Lower lobe of right lung (tissue), 2 donors: ENCODE measurements around the gene RADIL. TPM values are rescaled to one million over a fixed set of nuclear protein-coding genes. Genes with fewer than 3 reads are reported as not detected.

Experiments
- ATAC-seq, 2 donors: fragments of 200-7000 bp; cut with Tn5 transposase; one replicate each; pipeline ENCODE4 v1.9.1; 2020 to 2022; ENCODE audit warnings: mild to moderate bottlenecking in 2 of 2, moderate library complexity in 2 of 2
- DNase-seq: peaks from one replicate; pipeline ENCODE4 v3.0.0-alpha.2; 2020
- H3K27ac ChIP-seq: fragments of 200-600 bp; one replicate; pipeline ENCODE4 v1.8.0; 2022
- H3K27me3 ChIP-seq: fragments of 200-600 bp; one replicate; pipeline ENCODE4 v1.8.0; 2022; ENCODE audit warnings: low read depth
- H3K36me3 ChIP-seq: fragments of 200-600 bp; one replicate; pipeline ENCODE4 v1.8.0; 2022; ENCODE audit warnings: mild to moderate bottlenecking
- H3K4me1 ChIP-seq: fragments of 200-600 bp; one replicate; pipeline ENCODE4 v1.8.0; 2022
- H3K4me3 ChIP-seq: fragments of 200-600 bp; one replicate; pipeline ENCODE4 v1.8.0; 2022; ENCODE audit warnings: mild to moderate bottlenecking
- H3K9me3 ChIP-seq: fragments of 200-600 bp; one replicate; pipeline ENCODE4 v1.8.0; 2022
- intact Hi-C: fragments of 100-400 bp; cut with DNase I; formaldehyde crosslinking; loops from one replicate; pipeline ENCODE4 v1.11.0; 2022
- total RNA-seq: library from RNA; stranded (reverse); fragmentation: NEBNext Ultra II Directional; extraction: Animal tissue kit (Norgen Biotek cat#: 25700); gene quantifications from one replicate; pipeline ENCODE4 v1.2.1, GENCODE V29; 2021
- TF ChIP-seq, protein P1 (sequence below): fragments of 200-600 bp; IDR thresholded peaks from one replicate; pipeline ENCODE4 v1.8.0; 2022; ENCODE audit warnings: antibody characterized with exemption, mild to moderate bottlenecking
- donor health status: DM: no; HTN: yes; CAD: no; lungs with severe emphysema.

RADIL gene
- total RNA-seq, 1 donor from 2014 or later: 9.7 TPM

DNA sequence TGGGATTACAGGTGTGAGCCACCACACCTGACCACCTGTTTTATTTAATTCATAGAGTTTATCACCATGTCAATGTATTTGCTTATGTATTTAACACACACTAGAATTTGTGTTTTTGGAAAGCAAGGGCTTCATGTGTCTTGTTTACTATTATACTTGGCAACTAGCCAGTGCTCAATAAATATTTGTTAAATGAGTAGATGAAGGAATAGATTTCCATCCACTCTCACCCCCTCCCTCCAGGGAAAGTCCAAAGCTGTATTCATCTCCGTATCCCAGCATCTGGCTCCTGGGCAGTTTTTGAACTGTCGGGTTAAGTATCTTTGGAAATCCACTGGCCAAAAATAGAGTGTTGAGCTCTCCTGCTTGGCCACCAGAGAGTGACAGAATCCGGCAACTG lies 4.6 kb upstream of the RADIL start:
- no peak for DNase-seq
- no peak overlapping the region for H3K4me3 ChIP-seq
- no peaks in the 10 kb centered on the region for H3K36me3 ChIP-seq
- H3K27me3 ChIP-seq: no peaks in the 10 kb centered on the region
- intact Hi-C loops: no loop called here
- ATAC-seq: no peak
- H3K27ac ChIP-seq: no peak overlapping the region
- no peaks in the 10 kb centered on the region for H3K4me1 ChIP-seq
- H3K9me3 ChIP-seq: no peaks in the 10 kb centered on the region
- TF ChIP-seq, protein P1, sequence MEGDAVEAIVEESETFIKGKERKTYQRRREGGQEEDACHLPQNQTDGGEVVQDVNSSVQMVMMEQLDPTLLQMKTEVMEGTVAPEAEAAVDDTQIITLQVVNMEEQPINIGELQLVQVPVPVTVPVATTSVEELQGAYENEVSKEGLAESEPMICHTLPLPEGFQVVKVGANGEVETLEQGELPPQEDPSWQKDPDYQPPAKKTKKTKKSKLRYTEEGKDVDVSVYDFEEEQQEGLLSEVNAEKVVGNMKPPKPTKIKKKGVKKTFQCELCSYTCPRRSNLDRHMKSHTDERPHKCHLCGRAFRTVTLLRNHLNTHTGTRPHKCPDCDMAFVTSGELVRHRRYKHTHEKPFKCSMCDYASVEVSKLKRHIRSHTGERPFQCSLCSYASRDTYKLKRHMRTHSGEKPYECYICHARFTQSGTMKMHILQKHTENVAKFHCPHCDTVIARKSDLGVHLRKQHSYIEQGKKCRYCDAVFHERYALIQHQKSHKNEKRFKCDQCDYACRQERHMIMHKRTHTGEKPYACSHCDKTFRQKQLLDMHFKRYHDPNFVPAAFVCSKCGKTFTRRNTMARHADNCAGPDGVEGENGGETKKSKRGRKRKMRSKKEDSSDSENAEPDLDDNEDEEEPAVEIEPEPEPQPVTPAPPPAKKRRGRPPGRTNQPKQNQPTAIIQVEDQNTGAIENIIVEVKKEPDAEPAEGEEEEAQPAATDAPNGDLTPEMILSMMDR: no peak

DNA sequence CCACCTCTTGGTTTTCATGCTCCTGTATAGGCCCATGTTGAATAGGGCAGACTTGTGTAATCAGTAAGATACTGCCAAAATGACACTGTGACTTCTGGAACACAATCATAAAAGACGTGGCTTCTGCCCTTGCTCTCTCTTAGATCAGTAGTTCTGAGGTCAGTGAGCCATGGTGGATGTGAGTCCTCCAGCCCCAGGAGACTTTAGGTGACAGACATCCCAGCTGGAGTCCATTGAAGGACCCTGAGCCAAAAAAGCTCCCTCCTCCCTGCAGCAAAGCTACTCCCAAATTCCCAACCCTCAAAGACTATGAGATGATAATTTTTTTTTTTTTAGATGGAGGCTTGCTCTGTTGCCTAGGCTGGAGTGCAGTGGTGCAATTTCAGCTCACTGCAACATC lies 3.2 kb upstream of the RADIL start:
- ATAC-seq (no peak), DNase-seq (no peak)
- TF ChIP-seq, protein P1: no peak
- Histone ChIP-seq H3K27me3 (no peaks in the 10 kb centered on the region), H3K36me3 (no peaks in the 10 kb centered on the region), H3K9me3 (no peaks in the 10 kb centered on the region), H3K4me1 (peaks cover 12% of the 10 kb centered on the region), H3K4me3 (no peak overlapping the region), H3K27ac (no peak overlapping the region)
- intact Hi-C loops: no loop called here

DNA sequence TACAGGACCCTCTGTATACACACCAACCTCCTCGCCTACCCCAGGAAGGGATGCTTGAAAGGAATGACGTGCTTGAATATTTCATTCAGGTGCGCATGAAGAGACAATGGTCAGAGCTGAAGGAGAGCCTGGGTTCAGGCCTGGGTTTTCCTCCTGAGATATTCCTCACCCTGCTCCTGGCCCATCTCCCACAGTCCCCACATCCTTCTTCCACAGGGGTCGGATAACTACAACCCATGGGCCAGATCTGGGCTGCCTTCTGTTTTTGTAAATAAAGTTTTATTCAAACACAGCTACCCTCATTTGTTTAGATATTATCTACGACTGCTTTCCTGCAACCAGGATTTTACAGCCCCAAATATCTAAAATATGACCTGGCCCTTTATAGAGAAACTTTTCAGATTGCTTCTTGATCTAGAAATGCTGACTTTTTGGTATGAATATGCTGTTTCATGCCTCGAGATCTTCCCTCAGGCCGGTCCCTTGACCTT lies 1.8 kb upstream of the RADIL start:
- H3K4me3 ChIP-seq: no peak overlapping the region
- DNase-seq (no peak), ATAC-seq (no peak)
- no peaks in the 10 kb centered on the region for H3K36me3 ChIP-seq
- H3K9me3 ChIP-seq: no peaks in the 10 kb centered on the region
- TF ChIP-seq, protein P1: no peak
- H3K27ac ChIP-seq: no peak overlapping the region
- H3K27me3 ChIP-seq: no peaks in the 10 kb centered on the region
- peaks cover 17% of the 10 kb centered on the region for H3K4me1 ChIP-seq
- intact Hi-C loops: no loop called here

DNA sequence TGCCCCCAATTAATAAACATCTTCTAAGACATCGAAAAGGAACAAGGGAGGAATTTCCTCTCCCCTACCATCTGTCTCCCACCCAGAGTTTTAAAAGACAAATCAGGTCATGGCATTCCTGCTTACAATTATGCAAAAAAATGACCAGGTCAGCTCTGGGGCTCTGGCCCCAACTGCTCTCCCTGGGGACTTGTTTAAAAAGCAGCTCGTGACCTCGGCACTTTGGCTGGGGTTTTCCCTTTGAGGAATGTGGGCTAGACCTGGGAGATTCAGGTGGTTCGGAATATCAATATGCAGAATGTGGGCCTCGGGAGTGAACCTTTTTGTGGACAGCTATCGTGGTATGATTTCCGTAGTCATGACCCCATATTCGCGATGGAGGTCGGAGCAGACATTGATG lies 648 bp upstream of the RADIL start:
- no peak overlapping the region for H3K4me3 ChIP-seq
- DNase-seq (no peak), ATAC-seq (no peak)
- H3K27me3 ChIP-seq: no peaks in the 10 kb centered on the region
- H3K36me3 ChIP-seq: no peaks in the 10 kb centered on the region
- no peak overlapping the region for H3K27ac ChIP-seq
- H3K4me1 ChIP-seq: peaks cover 29% of the 10 kb centered on the region
- no peaks in the 10 kb centered on the region for H3K9me3 ChIP-seq
- intact Hi-C loops: no loop called here
- TF ChIP-seq, protein P1: no peak

DNA sequence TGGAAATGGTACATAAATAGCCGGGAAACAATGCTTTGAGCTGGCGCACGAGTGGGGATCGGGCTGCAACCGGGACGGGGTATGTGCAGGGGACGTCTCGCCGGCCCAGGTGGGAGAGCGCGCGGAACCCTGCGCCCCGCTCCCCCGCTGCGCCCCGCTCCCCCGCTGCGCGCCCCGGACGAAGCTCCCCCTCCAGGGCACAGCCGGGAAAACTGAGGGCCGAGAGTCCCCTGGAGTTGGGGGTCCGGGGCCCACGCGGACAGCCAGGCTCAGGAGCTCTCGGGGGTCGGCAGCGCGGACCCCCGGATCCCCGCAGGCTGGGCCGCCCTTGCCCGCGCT lies 514 bp downstream of the RADIL start:
- DNase-seq (no peak), ATAC-seq (peak; percentile 3 to 5)
- TF ChIP-seq, protein P1: no peak
- H3K4me1 ChIP-seq: peaks cover 29% of the 10 kb centered on the region
- intact Hi-C loops: no loop called here
- H3K36me3 ChIP-seq: no peaks in the 10 kb centered on the region
- H3K9me3 ChIP-seq: no peaks in the 10 kb centered on the region
- peak overlapping the region; percentile 75 for H3K27ac ChIP-seq
- no peaks in the 10 kb centered on the region for H3K27me3 ChIP-seq
- H3K4me3 ChIP-seq: peak overlapping the region; percentile 74
